GM21390 (cell line): ENCODE results near the gene CERS6.
"Not testable (repeated sequence)": the region's sequence is repeated elsewhere in the genome, so short reads cannot be mapped to it uniquely, and the experiment has no call there.

Source experiments
- ATAC-seq: cut with Tn5 transposase; IDR thresholded peaks from one replicate; pipeline ENCODE4 v1.9.1; 2021; ENCODE audit not compliant: unreplicated experiment

The CERS6 gene

DNA sequence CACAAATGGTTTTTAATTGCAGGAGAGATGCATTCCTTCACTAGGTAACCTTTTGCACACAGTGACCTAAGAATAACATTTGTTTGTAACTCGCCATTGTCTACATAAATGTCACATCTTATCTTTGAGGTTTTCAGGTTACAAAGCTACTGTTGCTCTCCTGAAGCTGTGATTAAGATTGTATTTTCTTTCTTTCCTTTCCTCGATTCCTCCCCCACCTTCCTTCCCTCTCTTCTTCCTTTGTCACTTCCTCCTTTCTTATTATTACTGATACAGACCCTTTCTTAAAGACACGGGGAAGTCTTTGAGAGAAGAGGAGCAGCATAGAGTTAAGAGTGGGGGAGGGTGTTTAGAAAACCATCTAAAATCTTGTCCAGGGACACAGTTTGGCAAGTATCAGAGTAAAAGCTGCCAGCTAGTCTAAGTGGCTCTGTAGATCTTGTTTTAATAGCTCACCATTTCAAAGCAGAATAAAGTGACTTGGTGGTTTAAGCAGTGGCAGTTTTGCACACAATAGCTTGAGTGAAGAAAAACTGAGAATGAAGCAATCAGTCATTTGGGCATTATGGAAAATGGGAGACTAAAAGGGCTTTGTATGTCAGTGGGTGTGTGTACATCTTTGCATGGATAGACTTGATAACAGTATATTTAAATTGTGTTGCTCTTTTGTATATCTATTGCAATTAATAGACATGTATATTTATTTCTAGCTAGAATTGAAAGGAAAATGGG lies 10.9 kb downstream of the CERS6 start:
- ATAC-seq, result no peak

GRCh38 chr2:168467729-168468128 lies 11.7 kb downstream of the CERS6 start:
- ATAC-seq, result no peak

GRCh38 chr2:168468354-168468753 lies 12.3 kb downstream of the CERS6 start:
- no peak for ATAC-seq

GRCh38 chr2:168469281-168469988 lies 13.4 kb downstream of the CERS6 start:
- peak; percentile 67 for ATAC-seq

GRCh38 chr2:168470320-168471162 lies 14.5 kb downstream of the CERS6 start:
- ATAC-seq, result peak; percentile 38

DNA sequence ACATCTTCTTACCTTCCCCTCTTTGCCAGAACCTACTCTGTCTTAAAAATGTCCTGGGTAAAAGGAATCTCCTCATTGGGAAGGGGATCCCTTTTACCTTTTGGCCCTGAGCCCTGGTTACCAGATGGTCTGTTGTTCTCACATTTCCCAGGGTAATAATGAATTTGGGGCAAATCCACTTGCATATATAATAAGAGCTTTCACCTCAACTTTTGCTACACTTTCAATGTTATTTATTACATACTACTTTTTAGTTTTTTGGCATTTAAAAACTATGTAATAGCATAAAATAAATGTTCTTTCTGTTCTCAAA lies 15.0 kb downstream of the CERS6 start:
- ATAC-seq, result no peak

DNA sequence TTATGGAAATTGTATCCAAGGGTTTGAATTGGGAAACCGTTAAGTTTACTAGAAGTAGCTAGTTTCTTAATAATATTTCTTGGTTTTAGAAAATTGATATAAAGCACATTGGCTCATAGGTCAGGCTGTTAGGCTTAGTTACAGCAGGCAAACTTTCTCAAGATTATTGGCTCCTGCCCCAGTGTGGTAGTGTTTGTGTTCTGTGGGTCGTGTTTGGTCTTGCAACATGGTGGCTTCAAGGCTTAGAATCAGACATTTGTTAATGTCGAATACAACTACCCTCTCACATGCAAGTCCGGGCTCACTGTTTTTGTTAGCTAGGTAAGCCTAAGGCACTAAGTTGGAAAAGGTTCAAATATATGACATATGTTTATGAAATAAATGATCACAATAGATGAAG lies 19.6 kb downstream of the CERS6 start:
- ATAC-seq, result no peak

GRCh38 chr2:168478206-168478605 lies 22.1 kb downstream of the CERS6 start:
- ATAC-seq, result no peak

DNA sequence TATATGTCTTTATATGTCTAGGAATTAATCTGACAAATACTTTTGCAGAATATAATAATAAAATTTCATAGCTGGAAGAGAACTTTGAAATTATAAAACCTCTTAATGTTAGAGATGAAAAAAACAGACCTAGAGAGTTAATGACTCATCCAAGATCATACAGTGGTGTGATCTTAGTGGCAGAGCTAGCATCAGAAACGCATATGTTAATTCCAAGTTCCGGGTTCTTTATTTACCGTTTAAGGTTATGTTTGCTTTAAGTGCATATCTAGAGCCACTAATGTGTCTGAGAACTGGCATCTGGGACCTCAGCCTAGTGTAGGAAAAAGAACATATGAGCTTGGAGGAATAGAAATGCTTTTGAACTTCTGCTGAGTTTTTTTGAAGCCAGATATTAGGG lies 24.3 kb downstream of the CERS6 start:
- ATAC-seq, result no peak

GRCh38 chr2:168480825-168481585 lies 24.9 kb downstream of the CERS6 start:
- no peak for ATAC-seq

DNA sequence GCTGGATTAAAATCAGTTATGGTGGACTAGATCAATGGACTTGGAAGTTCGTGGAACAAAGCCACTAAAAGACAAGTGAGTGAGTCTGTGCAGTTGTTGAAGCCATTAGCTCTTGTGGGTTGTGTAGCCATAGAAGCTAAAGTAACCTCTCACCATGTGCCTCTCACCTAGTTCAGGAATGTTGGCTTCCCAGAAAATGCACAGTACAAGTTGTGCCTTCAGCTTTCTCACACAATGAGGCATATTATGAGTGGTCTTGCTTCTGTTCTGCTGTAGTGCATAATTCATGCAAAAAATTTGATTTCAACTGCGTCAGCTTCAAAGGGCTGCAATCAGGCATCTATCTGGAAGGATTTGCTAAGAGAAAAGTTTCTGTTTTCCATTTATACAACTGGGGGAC lies 26.2 kb downstream of the CERS6 start:
- no peak for ATAC-seq

- ATAC-seq, result no peak
Measured at GRCh38 chr2:168482952-168483831, 27.1 kb downstream of the CERS6 start.

GRCh38 chr2:168486477-168486876 lies 30.4 kb downstream of the CERS6 start:
- ATAC-seq, result no peak

DNA sequence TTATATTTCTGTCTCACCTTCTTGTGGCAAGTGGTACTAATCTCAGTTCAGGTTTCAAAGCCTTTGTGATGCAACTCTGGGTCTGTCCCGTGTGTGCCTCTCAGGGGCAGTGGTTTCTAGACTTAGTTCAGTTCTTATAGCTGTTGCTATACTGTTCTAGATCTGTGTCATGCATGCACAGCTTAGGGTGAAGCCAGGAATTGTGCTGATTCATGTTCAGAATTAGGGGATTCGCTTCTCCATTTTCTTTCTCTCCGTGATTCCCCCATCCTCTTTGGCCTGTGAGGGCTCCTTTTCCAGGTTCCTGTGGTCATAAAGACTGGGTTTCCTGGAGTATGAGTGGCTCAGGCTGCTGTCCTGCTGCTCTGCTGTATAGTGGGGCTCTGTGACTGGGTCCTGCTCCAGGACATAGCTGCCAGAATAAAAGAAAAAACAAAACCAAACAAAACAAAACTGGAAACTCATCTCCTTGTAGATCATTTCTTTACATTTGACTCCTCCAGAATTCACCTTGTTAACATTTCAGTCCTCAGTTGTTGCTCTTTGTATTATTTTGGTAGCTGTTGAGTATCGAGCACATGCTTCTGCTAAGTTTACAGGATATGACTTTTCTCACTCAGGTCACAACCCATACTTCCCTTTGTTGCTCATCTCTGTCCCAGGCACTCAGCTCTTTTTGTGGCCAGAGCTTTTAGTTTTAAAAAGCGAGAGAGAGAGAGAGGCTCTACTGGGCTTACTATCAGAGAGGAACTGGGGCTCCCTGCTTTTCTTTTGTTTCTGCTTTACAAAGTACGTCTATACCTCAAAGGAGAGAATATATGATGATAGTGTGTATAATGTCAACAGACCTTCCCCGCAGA lies 34.2 kb downstream of the CERS6 start:
- peak; percentile 92 for ATAC-seq

GRCh38 chr2:168490946-168491605 lies 35.0 kb downstream of the CERS6 start:
- ATAC-seq, result no peak

GRCh38 chr2:168491728-168492127 lies 35.7 kb downstream of the CERS6 start:
- ATAC-seq, result not testable (repeated sequence)

DNA sequence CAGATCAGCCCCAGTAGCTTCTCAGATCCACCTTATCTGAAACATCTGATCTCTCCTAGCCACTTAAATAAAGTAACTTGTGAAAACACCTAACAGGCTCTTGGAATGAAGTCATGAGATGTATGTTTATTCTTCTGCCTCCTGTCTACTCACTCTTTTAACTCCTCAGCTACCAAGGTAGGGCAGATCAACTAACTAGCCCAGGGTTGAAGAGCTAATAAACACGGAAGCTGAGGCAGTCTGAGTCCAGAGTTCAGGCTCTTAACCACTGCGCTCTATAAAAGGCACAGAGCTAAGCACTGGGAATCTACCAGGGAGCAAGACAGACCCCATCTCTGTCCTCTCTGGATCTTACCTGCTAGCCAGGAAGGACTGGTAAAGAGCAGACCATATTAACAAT lies 37.1 kb downstream of the CERS6 start:
- ATAC-seq, result not testable (repeated sequence)

DNA sequence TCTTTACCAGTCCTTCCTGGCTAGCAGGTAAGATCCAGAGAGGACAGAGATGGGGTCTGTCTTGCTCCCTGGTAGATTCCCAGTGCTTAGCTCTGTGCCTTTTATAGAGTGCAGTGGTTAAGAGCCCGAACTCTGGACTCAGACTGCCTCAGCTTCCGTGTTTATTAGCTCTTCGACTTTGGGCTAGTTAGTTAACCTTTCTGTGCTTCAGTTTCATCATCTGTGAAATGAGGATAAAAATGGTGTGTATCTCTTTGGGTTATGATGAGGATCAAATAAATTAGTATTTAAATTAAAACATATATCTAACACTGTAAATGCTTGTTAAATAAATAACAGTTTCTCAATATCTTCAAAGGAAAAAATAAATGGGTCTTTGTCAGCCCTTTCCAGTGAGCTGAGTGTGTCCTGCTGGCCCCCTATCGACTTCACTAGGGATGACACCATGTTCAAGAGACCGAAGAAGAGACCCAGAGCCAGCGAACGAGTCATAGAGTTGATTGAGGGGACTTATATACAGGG lies 38.2 kb downstream of the CERS6 start:
- ATAC-seq, result no peak
